Measurements from ENCODE around the gene USP36. TPM values are rescaled to one million over a fixed set of nuclear protein-coding genes. Genes with fewer than 3 reads are reported as not detected.
A peak's percentile ranks its signal among the peaks of the same experiment; 100 is the strongest.

USP36 gene
- total RNA-seq, 1 experiment from 2014 or later = 103 TPM

- H3K4me1 ChIP-seq = peaks cover 3% of the 10 kb centered on the region; the same call in 1 of the 2 replicates
- no peaks in the 10 kb centered on the region for H3K9me3 ChIP-seq
- peaks cover 27% of the 10 kb centered on the region for H3K36me3 Mint-ChIP-seq (ENCODE audit: insufficient read depth, unreplicated experiment)
- no peaks in the 10 kb centered on the region for H3K27me3 ChIP-seq (replicated peaks; ENCODE audit: control insufficient read depth, insufficient read depth, low read length)
- no peaks in the 10 kb centered on the region for H3K36me3 ChIP-seq (ENCODE audit: control insufficient read depth, insufficient read depth, low read length)
- H3K4me1 Mint-ChIP-seq (ENCODE audit: low read depth, unreplicated experiment) = no peaks in the 10 kb centered on the region
- BruUV-seq (replicated peaks) = no TSS peak
- TF ChIP-seq CTCF (IDR thresholded peaks at IDR 0.05; ENCODE audit: insufficient read depth in 1 of 2, low read depth in 1 of 2, low read length in 1 of 2, severe bottlenecking in 1 of 2, unreplicated experiment in 1 of 2) = no peak
- no peak overlapping the region for H3K4me3 Mint-ChIP-seq (ENCODE audit: unreplicated experiment)
- ChIA-PET POLR2A (no interaction called here), CTCF (interaction anchor here (0.6 to 1.6 kb wide), 2 partner anchors 12 to 23 kb away, joined by 3 to 5 read pairs; no protein-coding TSS in a partner anchor)
- no peaks in the 10 kb centered on the region for H3K27me3 Mint-ChIP-seq (ENCODE audit: insufficient read depth, unreplicated experiment)
- intact Hi-C loops (cut with micrococcal nuclease; ENCODE audit: unreplicated experiment) = no loop called here
- H3K27ac Mint-ChIP-seq (ENCODE audit: unreplicated experiment) = no peak overlapping the region
- DNase-seq = no peak
- H3K4me3 ChIP-seq (ENCODE audit: low read depth, low read length) = no peak overlapping the region
- H3K9me3 Mint-ChIP-seq (ENCODE audit: unreplicated experiment) = no peaks in the 10 kb centered on the region
Measured at GRCh38 chr17:78853926-78854394, 13.3 kb upstream of the USP36 start.

- DNase-seq = peak in 1 of 2 experiments; percentile 34
- TF ChIP-seq CTCF (IDR thresholded peaks at IDR 0.05; ENCODE audit: insufficient read depth in 1 of 2, low read depth in 1 of 2, low read length in 1 of 2, severe bottlenecking in 1 of 2, unreplicated experiment in 1 of 2) = no peak
- peaks cover 3% of the 10 kb centered on the region; the same call in 1 of the 2 replicates for H3K4me1 ChIP-seq
- no peaks in the 10 kb centered on the region for H3K36me3 ChIP-seq (ENCODE audit: control insufficient read depth, insufficient read depth, low read length)
- no peaks in the 10 kb centered on the region for H3K27me3 Mint-ChIP-seq (ENCODE audit: insufficient read depth, unreplicated experiment)
- POLR2A ChIA-PET = interaction anchor here (1.1 kb wide), 1 partner anchor 11 kb away, joined by 3 read pairs; no protein-coding TSS in a partner anchor
- peaks cover 25% of the 10 kb centered on the region for H3K36me3 Mint-ChIP-seq (ENCODE audit: insufficient read depth, unreplicated experiment)
- no peak overlapping the region for H3K27ac Mint-ChIP-seq (ENCODE audit: unreplicated experiment)
- CTCF ChIA-PET = interaction anchor here (0.8 to 0.9 kb wide), 2 partner anchors 11 to 52 kb away, joined by 3 read pairs; no protein-coding TSS in a partner anchor
- intact Hi-C loops (cut with micrococcal nuclease; ENCODE audit: unreplicated experiment) = no loop called here
- no peaks in the 10 kb centered on the region for H3K9me3 Mint-ChIP-seq (ENCODE audit: unreplicated experiment)
- no TSS peak for BruUV-seq (replicated peaks)
- no peak overlapping the region for H3K4me3 ChIP-seq (ENCODE audit: low read depth, low read length)
- no peaks in the 10 kb centered on the region for H3K27me3 ChIP-seq (replicated peaks; ENCODE audit: control insufficient read depth, insufficient read depth, low read length)
- no peaks in the 10 kb centered on the region for H3K4me1 Mint-ChIP-seq (ENCODE audit: low read depth, unreplicated experiment)
- H3K9me3 ChIP-seq = no peaks in the 10 kb centered on the region
- no peak overlapping the region for H3K4me3 Mint-ChIP-seq (ENCODE audit: unreplicated experiment)
Measured at GRCh38 chr17:78852709-78853121, 12.1 kb upstream of the USP36 start.

- no peak for TF ChIP-seq CTCF (IDR thresholded peaks at IDR 0.05; ENCODE audit: insufficient read depth in 1 of 2, low read depth in 1 of 2, low read length in 1 of 2, severe bottlenecking in 1 of 2, unreplicated experiment in 1 of 2)
- CTCF ChIA-PET = no interaction called here
- H3K9me3 Mint-ChIP-seq (ENCODE audit: unreplicated experiment) = no peaks in the 10 kb centered on the region
- intact Hi-C loops (cut with micrococcal nuclease; ENCODE audit: unreplicated experiment) = no loop called here
- Histone ChIP-seq H3K4me1 (no peaks in the 10 kb centered on the region), H3K4me3 (ENCODE audit: low read depth, low read length) (no peak overlapping the region), H3K27me3 (replicated peaks; ENCODE audit: control insufficient read depth, insufficient read depth, low read length) (no peaks in the 10 kb centered on the region), H3K36me3 (ENCODE audit: control insufficient read depth, insufficient read depth, low read length) (no peaks in the 10 kb centered on the region), H3K9me3 (no peaks in the 10 kb centered on the region)
- no peak for DNase-seq
- no peaks in the 10 kb centered on the region for H3K4me1 Mint-ChIP-seq (ENCODE audit: low read depth, unreplicated experiment)
- peaks cover 12% of the 10 kb centered on the region for H3K36me3 Mint-ChIP-seq (ENCODE audit: insufficient read depth, unreplicated experiment)
- no peaks in the 10 kb centered on the region for H3K27me3 Mint-ChIP-seq (ENCODE audit: insufficient read depth, unreplicated experiment)
- POLR2A ChIA-PET = no interaction called here
- H3K27ac Mint-ChIP-seq (ENCODE audit: unreplicated experiment) = no peak overlapping the region
- no peak overlapping the region for H3K4me3 Mint-ChIP-seq (ENCODE audit: unreplicated experiment)
- BruUV-seq (replicated peaks) = no TSS peak
Measured at GRCh38 chr17:78849026-78849425, 8.4 kb upstream of the USP36 start.
